ENCODE data around the gene TBC1D1.

TBC1D1 gene

GRCh38 chr4:38157592-38157991 lies 266.7 kb downstream of the TBC1D1 start:
- no peak overlapping the region for H3K4me3 ChIP-seq (ENCODE audit: low read length)
- DNase-seq (ENCODE audit: low read depth): no peak
- TF ChIP-seq CTCF (conservative IDR thresholded peaks at IDR 0.05; ENCODE audit: low read length): no peak

- peak; percentile 99 for DNase-seq (ENCODE audit: low read depth)
- TF ChIP-seq CTCF (conservative IDR thresholded peaks at IDR 0.05; ENCODE audit: low read length): no peak
Measured at GRCh38 chr4:38160487-38161207, 269.8 kb downstream of the TBC1D1 start.

GRCh38 chr4:38161208-38162113 lies 270.6 kb downstream of the TBC1D1 start:
- DNase-seq (ENCODE audit: low read depth): peak; percentile 60
- no peak for TF ChIP-seq CTCF (conservative IDR thresholded peaks at IDR 0.05; ENCODE audit: low read length)
- H3K4me3 ChIP-seq (ENCODE audit: low read length): no peak overlapping the region

More at GRCh38 chr4:38160487-38161207, 269.8 kb downstream of the TBC1D1 start:
- H3K4me3 ChIP-seq (ENCODE audit: low read length): peak overlapping the region; percentile 18

GRCh38 chr4:38162240-38162784 lies 271.4 kb downstream of the TBC1D1 start:
- no peak overlapping the region for H3K4me3 ChIP-seq (ENCODE audit: low read length)
- DNase-seq (ENCODE audit: low read depth): peak; percentile 70
- no peak for TF ChIP-seq CTCF (conservative IDR thresholded peaks at IDR 0.05; ENCODE audit: low read length)

GRCh38 chr4:38163216-38164006 lies 272.5 kb downstream of the TBC1D1 start:
- DNase-seq (ENCODE audit: low read depth): peak; percentile 59
- no peak for TF ChIP-seq CTCF (conservative IDR thresholded peaks at IDR 0.05; ENCODE audit: low read length)
- H3K4me3 ChIP-seq (ENCODE audit: low read length): no peak overlapping the region

GRCh38 chr4:38164346-38164745 lies 273.5 kb downstream of the TBC1D1 start:
- no peak for TF ChIP-seq CTCF (conservative IDR thresholded peaks at IDR 0.05; ENCODE audit: low read length)
- no peak for DNase-seq (ENCODE audit: low read depth)
- no peak overlapping the region for H3K4me3 ChIP-seq (ENCODE audit: low read length)

Measured in AG10803 (cell line).